Neuronal stem cell (in vitro differentiated cells): ENCODE results near the gene TCF4.

Source experiments
- DNase-seq: peaks from one replicate; pipeline ENCODE4 v3.0.0-alpha.2; 2013; ENCODE audit warnings: low spot score
- H2AFZ ChIP-seq: one replicate; pipeline ENCODE4 v1.6.1; 2013; ENCODE audit warnings: mild to moderate bottlenecking, low read length, inconsistent platforms
- H2AK5ac ChIP-seq: 2 replicates; pipeline ENCODE4 v1.6.1; 2013; ENCODE audit warnings: low read depth, mild to moderate bottlenecking, inconsistent platforms, low read length, moderate library complexity, mixed read lengths
- H2BK120ac ChIP-seq: 2 replicates; pipeline ENCODE4 v1.6.1; 2013; ENCODE audit warnings: low read depth, mild to moderate bottlenecking, inconsistent platforms, low read length, moderate library complexity, mixed read lengths
- H2BK12ac ChIP-seq: one replicate; pipeline ENCODE4 v1.6.1; 2013; ENCODE audit warnings: low read length, inconsistent platforms
- H2BK15ac ChIP-seq: 2 replicates; pipeline ENCODE4 v1.6.1; 2013; ENCODE audit warnings: mild to moderate bottlenecking, low read length, inconsistent platforms, mixed read lengths
- H2BK5ac ChIP-seq: one replicate; pipeline ENCODE4 v1.6.1; 2013; ENCODE audit warnings: inconsistent platforms, mild to moderate bottlenecking, low read length, moderate library complexity
- H3K14ac ChIP-seq: one replicate; pipeline ENCODE4 v1.6.1; 2013; ENCODE audit warnings: low read length, inconsistent platforms
- H3K18ac ChIP-seq: 2 replicates; pipeline ENCODE4 v1.6.1; 2013; ENCODE audit warnings: low read length, inconsistent platforms
- H3K23ac ChIP-seq: 2 replicates; pipeline ENCODE4 v1.6.1; 2013; ENCODE audit warnings: low read depth, mild to moderate bottlenecking, mixed read lengths, low read length, inconsistent platforms; ENCODE audit not compliant: poor library complexity
- H3K27ac ChIP-seq: replicated peaks from 3 replicates; pipeline ENCODE4 v1.5.1; 2013; ENCODE audit warnings: low read length, inconsistent platforms
- H3K27me3 ChIP-seq, 3 experiments: 2 replicates each; pipeline ENCODE4 v1.6.1; 2013; ENCODE audit warnings: low read length in 3 of 3, mild to moderate bottlenecking in 2 of 3, inconsistent platforms in 1 of 3, low read depth in 1 of 3, mixed read lengths in 1 of 3, moderate library complexity in 1 of 3; ENCODE audit not compliant: control insufficient read depth in 3 of 3, insufficient read depth in 3 of 3
- H3K36me3 ChIP-seq, 2 donors: replicated peaks in 1 of 2; 2 replicates each; pipeline ENCODE4 v1.6.1; 2013; ENCODE audit warnings: low read length in 2 of 2; ENCODE audit not compliant: control insufficient read depth in 2 of 2, insufficient read depth in 2 of 2
- H3K4ac ChIP-seq: 2 replicates; pipeline ENCODE4 v1.6.1; 2013; ENCODE audit warnings: inconsistent platforms, mild to moderate bottlenecking, low read length, moderate library complexity
- H3K4me1 ChIP-seq, 2 donors: 1 replicate in 1 of 2; 2 replicates in 1 of 2; pipeline ENCODE4 v1.6.1; 2013; ENCODE audit warnings: low read length in 2 of 2, low read depth in 1 of 2; ENCODE audit not compliant: control insufficient read depth in 2 of 2, insufficient read depth in 1 of 2
- H3K4me2 ChIP-seq: one replicate; pipeline ENCODE4 v1.6.1; 2013; ENCODE audit warnings: mild to moderate bottlenecking, low read length, inconsistent platforms; ENCODE audit not compliant: insufficient read depth, poor library complexity, severe bottlenecking
- H3K4me3 ChIP-seq, 2 donors: 2 replicates each; pipeline ENCODE4 v1.5.1; 2013; ENCODE audit warnings: low read length in 2 of 2, mild to moderate bottlenecking in 2 of 2, inconsistent platforms in 1 of 2, moderate library complexity in 1 of 2
- H3K79me1 ChIP-seq: one replicate; pipeline ENCODE4 v1.6.1; 2013; ENCODE audit warnings: low read depth, mild to moderate bottlenecking, inconsistent platforms, low read length, moderate library complexity
- H3K9ac ChIP-seq: one replicate; pipeline ENCODE4 v1.6.1; 2013; ENCODE audit warnings: mild to moderate bottlenecking, low read depth, low read length, inconsistent platforms; ENCODE audit not compliant: poor library complexity
- H3K9me3 ChIP-seq, 2 donors: replicated peaks in 1 of 2; 2 replicates each; pipeline versions ENCODE3 to v1.6.1; 2013; ENCODE audit warnings: low read length in 2 of 2, mild to moderate bottlenecking in 2 of 2, inconsistent platforms in 1 of 2, low read depth in 1 of 2, mixed read lengths in 1 of 2, moderate library complexity in 1 of 2; ENCODE audit not compliant: control insufficient read depth in 2 of 2, insufficient read depth in 1 of 2
- H4K8ac ChIP-seq: one replicate; pipeline ENCODE4 v1.6.1; 2013; ENCODE audit warnings: low read depth, mild to moderate bottlenecking, inconsistent platforms, low read length, moderate library complexity
- H4K91ac ChIP-seq: one replicate; pipeline ENCODE4 v1.6.1; 2013; ENCODE audit warnings: low read length, low read depth, mild to moderate bottlenecking, inconsistent platforms; ENCODE audit not compliant: poor library complexity
- WGBS, 2 donors: extraction: QIAGEN DNeasy Blood & Tissue Kit; methylation state at CpG; one replicate each; pipeline ENCODE4 v1.1.7; 2013; ENCODE audit warnings: missing lambda C conversion rate in 2 of 2, mixed read lengths in 1 of 2; ENCODE audit not compliant: insufficient read length in 2 of 2, insufficient replicate concordance in 1 of 2; ENCODE audit errors: extremely low coverage in 2 of 2; 5-methylcytosine and 5-hydroxymethylcytosine counted together

Gene TCF4

DNA sequence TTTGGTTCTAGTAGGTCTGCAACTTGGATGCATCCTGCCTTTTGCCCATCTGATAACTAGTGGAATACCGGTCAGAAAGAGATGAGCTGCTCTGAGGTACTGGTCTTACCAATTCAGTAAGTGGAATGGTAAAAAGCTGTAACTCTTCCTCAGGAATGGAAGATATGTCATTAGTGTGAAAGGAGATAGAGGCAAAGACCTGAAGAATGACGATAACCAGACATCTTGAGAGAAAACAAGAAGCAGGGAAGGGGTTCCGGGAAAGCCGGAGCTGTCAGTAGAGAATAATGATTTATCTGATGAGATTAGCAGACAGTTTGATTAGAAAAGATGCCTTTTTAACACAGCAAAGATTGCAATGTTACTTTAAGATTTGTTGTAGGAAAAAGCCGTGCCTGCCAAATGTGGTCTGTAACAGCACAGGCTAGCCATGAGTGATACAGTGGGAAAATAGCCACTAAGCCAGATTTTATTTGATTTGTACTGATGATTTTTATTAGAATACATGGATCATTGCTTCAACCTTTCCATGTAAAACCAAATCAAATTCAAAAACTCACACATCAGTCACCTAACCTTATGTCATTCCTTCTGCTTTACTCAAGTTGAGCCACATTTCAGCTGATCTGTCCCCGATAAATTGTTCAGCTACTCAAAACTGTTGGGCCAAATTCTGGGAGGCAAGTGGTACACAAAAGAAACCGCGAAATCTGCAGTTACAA is 110.0 kb downstream of the TCF4 start:
- Histone ChIP-seq H3K9ac (no peak overlapping the region), H3K27me3 (no peaks in the 10 kb centered on the region), H3K4me3 (no peak overlapping the region), H3K79me1 (no peaks in the 10 kb centered on the region), H2BK15ac (no peak overlapping the region), H3K27ac (no peak overlapping the region), H3K9me3 (no peaks in the 10 kb centered on the region), H3K18ac (no peak overlapping the region), H3K4ac (no peak overlapping the region), H2AK5ac (no peak overlapping the region), H3K4me2 (no peak overlapping the region), H3K36me3 (peaks cover 2 to 14% of the 10 kb centered on the region in 2 donors), H2BK12ac (no peak overlapping the region), H2BK5ac (no peak overlapping the region), H2AFZ (no peak overlapping the region), H4K91ac (no peak overlapping the region), H3K23ac (no peak overlapping the region), H2BK120ac (no peak overlapping the region), H4K8ac (no peak overlapping the region), H3K14ac (no peak overlapping the region), H3K4me1 (peaks cover 0 to 1% of the 10 kb centered on the region in 2 donors)
- no CpG with 5 or more reads among the region's 8 CpGs for WGBS, 2 donors
- DNase-seq = no peak

DNA sequence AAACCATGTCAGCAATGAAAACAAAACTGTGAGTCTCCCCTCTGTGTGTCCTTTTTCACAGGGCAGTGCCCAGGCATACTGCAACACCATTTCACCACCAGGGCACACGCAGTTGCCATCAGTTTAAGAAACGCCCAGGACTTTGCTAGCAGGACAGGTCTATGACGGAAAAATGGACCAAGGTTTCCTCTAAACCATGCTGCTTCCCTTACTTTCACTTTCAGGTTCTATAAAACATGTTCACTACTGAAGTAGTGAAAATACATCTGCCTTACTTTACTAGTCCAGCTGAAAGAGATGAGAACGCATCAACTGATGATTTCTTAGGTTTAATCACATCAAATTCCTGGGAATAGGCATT is 110.5 kb downstream of the TCF4 start:
- H2BK15ac ChIP-seq = no peak overlapping the region
- no peak overlapping the region for H3K4me3 ChIP-seq
- no peak overlapping the region for H2BK120ac ChIP-seq
- no peaks in the 10 kb centered on the region for H3K27me3 ChIP-seq
- no peak overlapping the region for H2AK5ac ChIP-seq
- H3K23ac ChIP-seq = no peak overlapping the region
- H3K4ac ChIP-seq = no peak overlapping the region
- no peak overlapping the region for H3K4me2 ChIP-seq
- peaks cover 0 to 1% of the 10 kb centered on the region in 2 donors for H3K4me1 ChIP-seq
- H3K9me3 ChIP-seq = no peaks in the 10 kb centered on the region
- no peaks in the 10 kb centered on the region for H3K79me1 ChIP-seq
- no peak overlapping the region for H2BK5ac ChIP-seq
- no peak overlapping the region for H2BK12ac ChIP-seq
- no peak overlapping the region for H4K91ac ChIP-seq
- H3K27ac ChIP-seq = no peak overlapping the region
- peaks cover under 1 to 9% of the 10 kb centered on the region in 2 donors for H3K36me3 ChIP-seq
- no peak overlapping the region for H2AFZ ChIP-seq
- no peak overlapping the region for H3K9ac ChIP-seq
- no peak for DNase-seq
- H3K14ac ChIP-seq = no peak overlapping the region
- no CpG with 5 or more reads among the region's 4 CpGs for WGBS, 2 donors
- H3K18ac ChIP-seq = no peak overlapping the region
- H4K8ac ChIP-seq = no peak overlapping the region

DNA sequence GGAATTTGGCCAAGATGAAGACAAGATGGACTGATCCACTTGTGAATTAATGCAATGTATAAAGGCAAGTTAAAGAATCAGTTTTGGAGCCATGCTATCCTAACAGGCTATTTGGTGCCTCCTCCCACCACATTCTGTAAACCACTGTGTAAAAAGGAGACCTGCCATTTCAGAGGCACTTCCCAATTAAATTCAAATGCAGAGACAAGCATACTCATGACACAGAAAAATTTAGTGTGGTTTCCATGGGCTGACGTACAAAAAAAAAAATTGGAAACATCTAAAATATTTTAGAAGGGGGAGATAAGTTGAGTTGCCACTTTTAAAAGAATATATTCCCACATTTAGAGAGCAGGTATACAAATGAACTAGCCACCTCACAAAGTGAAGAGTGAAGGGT is 112.1 kb downstream of the TCF4 start:
- no peak for DNase-seq
- no peak overlapping the region for H4K8ac ChIP-seq
- no peak overlapping the region for H3K4me3 ChIP-seq
- H3K4ac ChIP-seq = no peak overlapping the region
- H2BK5ac ChIP-seq = no peak overlapping the region
- H4K91ac ChIP-seq = no peak overlapping the region
- H3K14ac ChIP-seq = no peak overlapping the region
- no peaks in the 10 kb centered on the region for H3K9me3 ChIP-seq
- no peak overlapping the region for H2AK5ac ChIP-seq
- no peak overlapping the region for H3K4me2 ChIP-seq
- peaks cover 0 to 5% of the 10 kb centered on the region in 2 donors for H3K36me3 ChIP-seq
- no peaks in the 10 kb centered on the region for H3K79me1 ChIP-seq
- H3K4me1 ChIP-seq = peaks cover 0 to 1% of the 10 kb centered on the region in 2 donors
- H3K9ac ChIP-seq = no peak overlapping the region
- H3K18ac ChIP-seq = no peak overlapping the region
- no peak overlapping the region for H2BK15ac ChIP-seq
- H3K27me3 ChIP-seq = no peaks in the 10 kb centered on the region
- H2AFZ ChIP-seq = no peak overlapping the region
- no CpG with 5 or more reads among the region's 1 CpG for WGBS, 2 donors
- H3K23ac ChIP-seq = no peak overlapping the region
- H3K27ac ChIP-seq = no peak overlapping the region
- H2BK120ac ChIP-seq = no peak overlapping the region
- H2BK12ac ChIP-seq = no peak overlapping the region

DNA sequence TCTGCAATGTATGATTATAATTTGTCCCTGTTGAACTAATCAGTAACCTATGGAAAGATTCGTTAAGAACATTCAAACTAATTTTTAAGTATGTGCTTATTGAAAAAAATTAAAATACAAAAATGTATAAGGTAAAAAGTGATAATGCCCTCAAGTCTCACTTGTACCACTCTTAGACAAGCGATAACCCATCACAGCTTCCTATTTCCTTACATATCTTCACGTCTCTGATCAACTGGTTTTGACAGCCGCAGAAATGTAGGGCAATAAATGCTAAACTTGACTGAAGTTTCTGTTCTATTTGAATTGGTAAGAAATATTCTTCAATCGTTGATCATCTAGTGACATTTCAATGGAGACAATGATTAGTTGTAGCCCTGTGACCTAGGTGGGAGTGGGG is 112.5 kb downstream of the TCF4 start:
- Histone ChIP-seq H3K79me1 (no peaks in the 10 kb centered on the region), H3K9ac (no peak overlapping the region), H3K4me2 (no peak overlapping the region), H2BK12ac (no peak overlapping the region), H2AFZ (no peak overlapping the region), H4K91ac (no peak overlapping the region), H3K27ac (no peak overlapping the region), H3K4me3 (no peak overlapping the region), H3K4me1 (peaks cover 0 to 1% of the 10 kb centered on the region in 2 donors), H3K27me3 (no peaks in the 10 kb centered on the region), H2BK5ac (no peak overlapping the region), H3K36me3 (peaks cover 0 to 5% of the 10 kb centered on the region in 2 donors), H3K14ac (no peak overlapping the region), H3K23ac (no peak overlapping the region), H3K18ac (no peak overlapping the region), H3K4ac (no peak overlapping the region), H3K9me3 (no peaks in the 10 kb centered on the region), H2BK15ac (no peak overlapping the region), H4K8ac (no peak overlapping the region), H2BK120ac (no peak overlapping the region), H2AK5ac (no peak overlapping the region)
- WGBS, 2 donors = no CpG with 5 or more reads among the region's 5 CpGs
- DNase-seq = no peak
